GM10248 (cell line): ENCODE results near the gene SEC22A.

Source experiments
- CTCF ChIA-PET: fragments of 300-600 bp; sonication (Branson Sonifier 250); formaldehyde crosslinking; extraction: SDS; loops from one replicate; lab custom pipeline; 2021; ENCODE audit warnings: antibody characterized with exemption; lab: Yijun Ruan, JAX
- POLR2A ChIA-PET: fragments of 350-650 bp; sonication (Branson Sonifier 250); formaldehyde crosslinking; extraction: SDS; loops from one replicate; lab custom pipeline; 2020; ENCODE audit warnings: antibody characterized with exemption; lab: Yijun Ruan, JAX
- DNase-seq: peaks from one replicate; pipeline ENCODE4 v3.0.0; 2012; ENCODE audit errors: extremely low spot score
- TF ChIP-seq, protein P1 (sequence below): IDR thresholded peaks from 2 replicates; pipeline ENCODE4 v1.5.1; 2012; ENCODE audit warnings: mild to moderate bottlenecking, low read depth; ENCODE audit errors: extremely low read depth, missing control alignments, control extremely low read depth

SEC22A gene

DNA sequence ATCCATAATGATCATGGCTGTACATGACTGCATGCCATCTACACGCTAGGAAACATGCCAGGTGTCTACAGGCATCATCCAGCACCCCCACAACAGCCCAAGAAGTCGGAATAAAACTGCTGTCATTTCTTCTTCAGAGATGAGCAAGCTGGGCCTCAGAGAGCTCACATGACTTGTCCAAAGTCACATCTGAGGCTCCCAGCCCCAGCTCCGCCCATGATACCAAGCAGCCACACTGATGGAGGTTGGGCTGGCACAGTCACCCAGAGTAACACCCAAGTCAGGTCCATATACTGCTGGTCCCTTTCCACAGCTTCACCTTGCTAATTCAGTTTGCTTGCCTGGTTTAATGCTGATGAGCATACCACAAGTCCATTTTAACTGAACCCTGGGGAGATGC is 116.6 kb downstream of the SEC22A start:
- CTCF ChIA-PET = interaction anchor here (1.1 to 1.3 kb wide), 2 partner anchors 11 to 20 kb away, joined by 4 read pairs; no protein-coding TSS in a partner anchor
- DNase-seq = no peak
- POLR2A ChIA-PET = no interaction called here
- TF ChIP-seq, protein P1, sequence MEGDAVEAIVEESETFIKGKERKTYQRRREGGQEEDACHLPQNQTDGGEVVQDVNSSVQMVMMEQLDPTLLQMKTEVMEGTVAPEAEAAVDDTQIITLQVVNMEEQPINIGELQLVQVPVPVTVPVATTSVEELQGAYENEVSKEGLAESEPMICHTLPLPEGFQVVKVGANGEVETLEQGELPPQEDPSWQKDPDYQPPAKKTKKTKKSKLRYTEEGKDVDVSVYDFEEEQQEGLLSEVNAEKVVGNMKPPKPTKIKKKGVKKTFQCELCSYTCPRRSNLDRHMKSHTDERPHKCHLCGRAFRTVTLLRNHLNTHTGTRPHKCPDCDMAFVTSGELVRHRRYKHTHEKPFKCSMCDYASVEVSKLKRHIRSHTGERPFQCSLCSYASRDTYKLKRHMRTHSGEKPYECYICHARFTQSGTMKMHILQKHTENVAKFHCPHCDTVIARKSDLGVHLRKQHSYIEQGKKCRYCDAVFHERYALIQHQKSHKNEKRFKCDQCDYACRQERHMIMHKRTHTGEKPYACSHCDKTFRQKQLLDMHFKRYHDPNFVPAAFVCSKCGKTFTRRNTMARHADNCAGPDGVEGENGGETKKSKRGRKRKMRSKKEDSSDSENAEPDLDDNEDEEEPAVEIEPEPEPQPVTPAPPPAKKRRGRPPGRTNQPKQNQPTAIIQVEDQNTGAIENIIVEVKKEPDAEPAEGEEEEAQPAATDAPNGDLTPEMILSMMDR = no peak

DNA sequence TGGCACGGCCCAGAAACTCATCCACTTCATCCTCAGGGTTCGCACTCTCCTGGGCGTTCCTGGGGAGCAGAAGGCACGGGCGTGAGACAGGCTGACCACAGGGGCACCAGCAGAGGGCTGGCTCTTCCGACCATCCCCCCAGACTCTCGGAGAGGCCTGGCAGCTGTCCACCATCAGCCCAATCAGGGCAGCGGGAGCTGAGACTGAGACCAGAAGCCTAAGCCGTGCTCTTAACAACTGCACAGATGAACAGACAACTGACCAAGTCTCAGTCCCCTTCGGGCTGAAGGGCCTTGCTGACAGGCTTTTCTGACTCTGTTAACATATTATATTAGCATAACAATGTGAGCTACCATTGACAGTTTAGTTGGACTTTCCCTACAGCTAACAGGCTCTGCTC is 118.0 kb downstream of the SEC22A start:
- CTCF ChIA-PET = interaction anchor here (0.8 to 2.2 kb wide), 5 partner anchors 8 to 171 kb away, joined by 3 to 6 read pairs (median 4); no protein-coding TSS in a partner anchor
- no peak for DNase-seq
- POLR2A ChIA-PET = no interaction called here
- TF ChIP-seq, protein P1 = no peak

DNA sequence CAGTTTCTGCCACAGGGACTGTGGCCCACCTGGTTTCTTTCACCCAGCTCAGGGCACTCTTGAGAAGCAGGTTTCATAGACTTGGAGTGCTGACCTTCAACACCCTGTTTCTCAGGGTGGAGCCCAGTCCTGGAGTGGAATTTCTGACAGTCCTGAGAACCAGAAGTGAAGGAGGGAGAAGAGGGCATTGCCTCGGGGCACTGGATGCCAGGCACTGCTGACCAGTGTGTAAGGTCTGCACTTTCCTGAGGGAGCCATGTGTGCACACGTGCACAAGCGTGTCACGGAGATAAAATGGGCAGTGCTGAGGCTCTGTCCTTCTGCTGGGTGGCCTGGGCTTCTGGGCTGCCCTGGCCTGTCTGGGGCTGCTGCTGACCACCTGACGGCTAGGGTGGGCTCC is 118.5 kb downstream of the SEC22A start:
- ChIA-PET POLR2A (no interaction called here), CTCF (interaction anchor here (0.8 to 2.2 kb wide), 5 partner anchors 9 to 170 kb away, joined by 3 to 6 read pairs (median 3); no protein-coding TSS in a partner anchor)
- no peak for DNase-seq
- TF ChIP-seq, protein P1 = no peak

DNA sequence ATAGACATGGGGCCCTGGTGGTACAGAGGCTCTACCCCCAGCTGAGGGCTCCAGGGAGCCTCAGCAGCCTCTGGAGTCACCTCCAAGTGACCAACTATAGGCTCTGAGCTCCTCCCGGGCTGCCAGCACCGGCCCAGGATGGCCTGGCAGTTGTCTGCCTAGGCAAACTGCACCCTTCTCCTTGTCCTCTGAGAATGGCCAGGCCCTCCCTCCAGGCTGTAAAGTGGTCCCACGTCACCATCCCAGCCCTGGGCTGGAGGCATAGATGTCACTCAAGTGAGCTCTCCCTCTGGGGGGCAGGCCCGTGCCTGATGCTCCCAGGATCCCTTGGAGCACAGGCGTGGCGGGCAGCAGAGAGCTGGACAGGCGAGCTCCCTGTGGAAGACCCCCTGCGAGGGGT is 120.1 kb downstream of the SEC22A start:
- TF ChIP-seq, protein P1 = no peak
- DNase-seq = no peak
- ChIA-PET POLR2A (no interaction called here), CTCF (interaction anchor here (1.0 to 1.9 kb wide), 4 partner anchors 8 to 237 kb away, joined by 3 to 7 read pairs (median 3); no protein-coding TSS in a partner anchor)

DNA sequence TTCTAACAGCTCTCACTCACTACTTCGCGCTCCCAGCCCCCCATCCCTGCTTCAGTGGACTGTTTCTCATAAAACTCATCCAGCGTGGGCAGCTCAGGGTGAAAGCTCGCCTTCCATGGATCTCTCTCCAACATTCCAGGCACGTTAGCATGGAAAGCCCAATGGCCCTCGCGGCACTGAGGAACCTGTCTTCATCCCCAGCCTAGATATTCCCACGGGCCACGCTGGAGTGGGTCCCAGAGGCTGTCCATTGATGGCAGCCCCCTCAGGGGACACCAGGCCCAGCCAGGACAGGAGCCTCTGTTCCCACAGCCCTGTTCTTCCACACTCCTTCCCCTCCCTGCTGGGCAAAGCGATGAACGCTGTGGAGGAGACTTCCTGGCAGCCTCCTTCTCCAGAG is 121.1 kb downstream of the SEC22A start:
- ChIA-PET POLR2A (no interaction called here), CTCF (interaction anchor here (1.0 to 1.9 kb wide), 3 partner anchors 9 to 236 kb away, joined by 3 to 7 read pairs (median 4); no protein-coding TSS in a partner anchor)
- DNase-seq = no peak
- TF ChIP-seq, protein P1 = no peak
